ENCODE data around the gene PPM1N. TPM values are rescaled to one million over a fixed set of nuclear protein-coding genes. Genes with fewer than 3 reads are reported as not detected.

PPM1N gene
- total RNA-seq, 1 donor from 2014 or later: 0.48 TPM

DNA sequence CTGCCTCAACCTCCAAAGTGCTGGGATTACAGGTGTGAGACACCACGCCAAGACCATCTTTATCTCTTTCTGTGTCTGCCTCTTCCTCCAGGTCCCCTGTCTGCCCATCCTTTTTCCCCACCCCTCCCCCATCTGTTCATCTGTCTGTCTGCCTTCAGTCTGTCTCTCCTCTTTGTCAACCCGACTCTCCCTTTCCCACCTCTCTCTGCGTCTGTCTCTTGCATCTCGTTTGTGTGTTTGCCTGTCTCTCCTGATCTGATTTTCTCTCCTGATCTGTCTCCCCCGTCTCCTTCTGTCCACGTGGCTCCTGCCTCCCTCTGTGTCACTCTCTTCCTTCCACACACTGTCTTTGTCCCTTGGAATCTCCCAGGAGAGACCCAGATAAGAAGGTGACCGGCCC, 19.0 kb downstream of the PPM1N start:
- Mint-ChIP-seq H3K4me3 (no peak overlapping the region), H3K27me3 (no peaks in the 10 kb centered on the region), H3K4me1 (ENCODE audit: unreplicated experiment) (peaks cover 5% of the 10 kb centered on the region), H3K9me3 (no peaks in the 10 kb centered on the region), H3K36me3 (no peaks in the 10 kb centered on the region), H3K27ac (no peak overlapping the region)
- no peak for DNase-seq (ENCODE audit: extremely low spot score, unreplicated experiment)
- TF ChIP-seq, protein P1, sequence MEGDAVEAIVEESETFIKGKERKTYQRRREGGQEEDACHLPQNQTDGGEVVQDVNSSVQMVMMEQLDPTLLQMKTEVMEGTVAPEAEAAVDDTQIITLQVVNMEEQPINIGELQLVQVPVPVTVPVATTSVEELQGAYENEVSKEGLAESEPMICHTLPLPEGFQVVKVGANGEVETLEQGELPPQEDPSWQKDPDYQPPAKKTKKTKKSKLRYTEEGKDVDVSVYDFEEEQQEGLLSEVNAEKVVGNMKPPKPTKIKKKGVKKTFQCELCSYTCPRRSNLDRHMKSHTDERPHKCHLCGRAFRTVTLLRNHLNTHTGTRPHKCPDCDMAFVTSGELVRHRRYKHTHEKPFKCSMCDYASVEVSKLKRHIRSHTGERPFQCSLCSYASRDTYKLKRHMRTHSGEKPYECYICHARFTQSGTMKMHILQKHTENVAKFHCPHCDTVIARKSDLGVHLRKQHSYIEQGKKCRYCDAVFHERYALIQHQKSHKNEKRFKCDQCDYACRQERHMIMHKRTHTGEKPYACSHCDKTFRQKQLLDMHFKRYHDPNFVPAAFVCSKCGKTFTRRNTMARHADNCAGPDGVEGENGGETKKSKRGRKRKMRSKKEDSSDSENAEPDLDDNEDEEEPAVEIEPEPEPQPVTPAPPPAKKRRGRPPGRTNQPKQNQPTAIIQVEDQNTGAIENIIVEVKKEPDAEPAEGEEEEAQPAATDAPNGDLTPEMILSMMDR (conservative IDR thresholded peaks at IDR 0.05): no peak

DNA sequence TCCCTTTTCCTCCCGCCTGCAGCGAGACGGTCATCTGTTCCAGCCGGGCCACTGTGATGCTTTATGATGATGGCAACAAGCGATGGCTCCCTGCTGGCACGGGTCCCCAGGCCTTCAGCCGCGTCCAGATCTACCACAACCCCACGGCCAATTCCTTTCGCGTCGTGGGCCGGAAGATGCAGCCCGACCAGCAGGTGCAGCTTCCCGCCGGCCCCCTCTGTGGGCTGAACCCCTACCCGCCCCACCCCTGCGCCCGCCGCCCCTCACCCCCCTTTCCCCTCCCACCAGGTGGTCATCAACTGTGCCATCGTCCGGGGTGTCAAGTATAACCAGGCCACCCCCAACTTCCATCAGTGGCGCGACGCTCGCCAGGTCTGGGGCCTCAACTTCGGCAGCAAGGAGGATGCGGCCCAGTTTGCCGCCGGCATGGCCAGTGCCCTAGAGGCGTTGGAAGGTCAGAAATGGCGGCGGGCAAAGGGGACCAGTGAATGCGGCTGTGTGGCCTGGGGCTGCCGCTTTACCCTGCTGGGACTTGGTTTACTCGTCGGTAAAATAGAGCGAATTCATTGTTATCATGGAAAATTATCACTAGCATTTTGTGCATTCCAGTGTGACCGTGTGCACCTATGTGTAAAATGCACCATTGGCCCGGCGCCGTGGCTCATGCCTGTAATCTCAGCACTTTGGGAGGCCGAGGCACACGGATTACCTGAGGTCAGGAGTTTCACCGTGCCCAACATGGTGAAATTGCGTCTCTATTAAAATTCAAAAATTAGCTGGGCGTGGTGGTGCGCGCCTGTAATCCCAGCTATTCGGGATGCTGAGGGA, 19.6 kb downstream of the PPM1N start:
- H3K36me3 Mint-ChIP-seq: no peaks in the 10 kb centered on the region
- no peak overlapping the region for H3K27ac Mint-ChIP-seq
- H3K4me3 Mint-ChIP-seq: no peak overlapping the region
- no peaks in the 10 kb centered on the region for H3K9me3 Mint-ChIP-seq
- DNase-seq (ENCODE audit: extremely low spot score, unreplicated experiment): no peak
- peaks cover 5% of the 10 kb centered on the region for H3K4me1 Mint-ChIP-seq (ENCODE audit: unreplicated experiment)
- TF ChIP-seq, protein P1 (conservative IDR thresholded peaks at IDR 0.05): no peak
- no peaks in the 10 kb centered on the region for H3K27me3 Mint-ChIP-seq

DNA sequence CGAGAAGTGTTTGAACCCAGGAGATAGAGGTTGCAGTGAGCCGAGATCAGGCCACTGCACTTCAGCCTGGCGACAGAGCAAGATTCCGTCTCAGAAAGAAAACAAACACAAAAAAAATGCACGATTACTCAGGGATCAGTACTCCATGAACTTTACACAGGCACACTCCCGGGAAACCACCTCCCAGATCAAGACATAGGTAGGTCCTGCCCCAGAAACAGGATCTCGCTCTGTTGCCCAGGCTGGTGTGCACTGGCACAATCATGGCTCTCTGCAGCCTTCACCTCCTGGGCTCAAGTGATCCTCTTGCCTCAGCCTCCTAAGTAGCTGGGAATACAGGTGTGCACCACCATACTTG, 20.2 kb downstream of the PPM1N start:
- Mint-ChIP-seq H3K4me3 (no peak overlapping the region), H3K9me3 (no peaks in the 10 kb centered on the region), H3K27me3 (no peaks in the 10 kb centered on the region), H3K27ac (no peak overlapping the region), H3K36me3 (peaks cover under 1% of the 10 kb centered on the region), H3K4me1 (ENCODE audit: unreplicated experiment) (peaks cover 5% of the 10 kb centered on the region)
- no peak for DNase-seq (ENCODE audit: extremely low spot score, unreplicated experiment)
- TF ChIP-seq, protein P1 (conservative IDR thresholded peaks at IDR 0.05): no peak

DNA sequence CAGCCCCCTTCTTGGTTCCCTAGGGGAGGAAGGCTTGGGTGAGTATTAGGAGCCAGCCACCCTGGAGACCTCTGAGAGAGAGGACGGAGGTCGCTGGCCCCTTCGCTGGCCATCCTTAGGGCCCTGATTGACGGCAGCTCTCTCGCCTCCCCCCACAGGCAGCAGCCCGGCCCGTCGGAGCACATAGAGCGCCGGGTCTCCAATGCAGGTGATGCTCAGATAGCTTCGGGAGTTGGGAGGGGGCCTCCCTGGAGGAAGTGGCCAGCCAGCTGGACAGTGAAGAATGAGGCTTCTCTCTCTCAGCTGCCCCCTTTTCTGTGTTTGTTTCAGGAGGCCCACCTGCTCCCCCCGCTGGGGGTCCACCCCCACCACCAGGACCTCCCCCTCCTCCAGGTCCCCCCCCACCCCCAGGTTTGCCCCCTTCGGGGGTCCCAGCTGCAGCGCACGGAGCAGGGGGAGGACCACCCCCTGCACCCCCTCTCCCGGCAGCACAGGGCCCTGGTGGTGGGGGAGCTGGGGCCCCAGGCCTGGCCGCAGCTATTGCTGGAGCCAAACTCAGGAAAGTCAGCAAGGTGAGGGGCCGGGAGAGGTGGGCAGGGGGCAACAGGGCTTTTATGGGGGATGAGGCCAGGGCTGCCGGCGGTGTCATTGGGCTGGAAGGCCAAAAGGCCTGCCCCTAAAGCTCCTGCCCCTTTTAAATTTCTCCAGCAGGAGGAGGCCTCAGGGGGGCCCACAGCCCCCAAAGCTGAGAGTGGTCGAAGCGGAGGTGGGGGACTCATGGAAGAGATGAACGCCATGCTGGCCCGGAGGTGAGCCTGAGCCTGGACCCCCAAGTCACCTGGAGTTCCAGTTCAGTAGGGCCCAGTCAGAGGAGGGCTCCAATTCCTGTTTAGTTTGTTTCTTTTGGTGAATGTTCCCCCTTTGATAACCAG, 24.0 kb downstream of the PPM1N start:
- no peak for DNase-seq (ENCODE audit: extremely low spot score, unreplicated experiment)
- H3K27me3 Mint-ChIP-seq: no peaks in the 10 kb centered on the region
- no peaks in the 10 kb centered on the region for H3K9me3 Mint-ChIP-seq
- peaks cover 5% of the 10 kb centered on the region for H3K4me1 Mint-ChIP-seq (ENCODE audit: unreplicated experiment)
- no peak overlapping the region for H3K4me3 Mint-ChIP-seq
- no peak overlapping the region for H3K27ac Mint-ChIP-seq
- TF ChIP-seq, protein P1 (conservative IDR thresholded peaks at IDR 0.05): no peak
- H3K36me3 Mint-ChIP-seq: peaks cover 11% of the 10 kb centered on the region

DNA sequence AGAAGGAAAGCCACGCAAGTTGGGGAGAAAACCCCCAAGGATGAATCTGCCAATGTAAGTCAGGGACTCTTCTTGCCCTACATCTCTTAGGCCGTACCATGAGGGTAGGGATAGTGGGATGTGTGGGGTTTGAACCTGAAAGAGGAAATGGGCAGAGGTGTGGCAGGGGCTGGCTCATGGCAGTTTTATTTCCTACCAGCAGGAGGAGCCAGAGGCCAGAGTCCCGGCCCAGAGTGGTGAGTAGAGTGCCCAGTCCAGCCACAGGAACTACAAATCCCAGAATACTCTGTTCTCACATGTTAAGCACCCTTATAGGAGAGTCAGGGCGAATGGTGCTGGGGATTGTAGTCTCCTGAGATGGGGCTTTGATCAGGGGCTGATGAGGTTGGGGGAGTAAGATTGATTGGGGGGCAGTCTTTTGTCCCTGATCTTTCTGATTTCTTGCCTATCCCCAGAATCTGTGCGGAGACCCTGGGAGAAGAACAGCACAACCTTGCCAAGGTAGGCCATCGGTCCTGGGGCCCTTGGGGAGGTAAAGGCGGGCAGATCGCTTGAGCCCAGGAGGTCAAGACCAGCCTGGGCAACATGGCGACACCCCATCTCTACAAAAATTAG, 25.5 kb downstream of the PPM1N start:
- DNase-seq (ENCODE audit: extremely low spot score, unreplicated experiment): peak; percentile 82
- no peaks in the 10 kb centered on the region for H3K9me3 Mint-ChIP-seq
- peaks cover 19% of the 10 kb centered on the region for H3K4me1 Mint-ChIP-seq (ENCODE audit: unreplicated experiment)
- peak overlapping the region; percentile 77 for H3K27ac Mint-ChIP-seq
- H3K4me3 Mint-ChIP-seq: peak overlapping the region; percentile 65
- H3K36me3 Mint-ChIP-seq: peaks cover 20% of the 10 kb centered on the region
- TF ChIP-seq, protein P1 (conservative IDR thresholded peaks at IDR 0.05): peak; percentile 92
- peaks cover 14% of the 10 kb centered on the region for H3K27me3 Mint-ChIP-seq

Measured in type B pancreatic cell (in vitro differentiated cells).